ENCODE data around the gene NPC1. TPM values are rescaled to one million over a fixed set of nuclear protein-coding genes. Genes with fewer than 3 reads are reported as not detected.
A peak's percentile ranks its signal among the peaks of the same experiment; 100 is the strongest.

The NPC1 gene
- total RNA-seq, 4 donors from 2014 or later: 16.9 to 73.7 (median 43.6) TPM

DNA sequence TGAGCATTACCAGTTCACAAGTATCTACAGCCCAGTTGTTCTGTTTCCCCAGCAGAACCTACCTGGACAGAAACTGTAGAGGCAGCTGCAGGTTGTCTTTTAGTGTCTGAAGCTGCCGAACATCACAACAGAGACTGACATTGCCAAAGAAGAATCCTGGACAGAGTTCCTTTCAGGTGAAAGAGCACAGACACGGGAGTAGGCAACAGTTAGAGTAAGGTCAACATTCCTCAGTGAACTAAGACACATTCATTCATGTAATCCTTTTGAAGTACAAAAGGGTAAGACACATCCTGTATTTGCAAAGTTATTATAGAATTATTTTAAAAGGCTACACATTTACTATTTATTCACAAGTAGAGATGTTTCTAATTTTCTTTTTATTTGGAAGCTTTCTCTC lies 14.3 kb downstream of the NPC1 start:
- Histone ChIP-seq H3K27me3 (no peaks in the 10 kb centered on the region), H3K4me3 (no peak overlapping the region), H3K27ac (no peak overlapping the region), H3K4me1 (peaks cover 5 to 56% (median 15%) of the 10 kb centered on the region in 3 donors), H3K36me3 (peaks cover 0 to 81% (median 3%) of the 10 kb centered on the region in 3 donors), H3K9me3 (no peaks in the 10 kb centered on the region)
- intact Hi-C loops (cut with DNase I): no loop called here
- TF ChIP-seq, protein P1, sequence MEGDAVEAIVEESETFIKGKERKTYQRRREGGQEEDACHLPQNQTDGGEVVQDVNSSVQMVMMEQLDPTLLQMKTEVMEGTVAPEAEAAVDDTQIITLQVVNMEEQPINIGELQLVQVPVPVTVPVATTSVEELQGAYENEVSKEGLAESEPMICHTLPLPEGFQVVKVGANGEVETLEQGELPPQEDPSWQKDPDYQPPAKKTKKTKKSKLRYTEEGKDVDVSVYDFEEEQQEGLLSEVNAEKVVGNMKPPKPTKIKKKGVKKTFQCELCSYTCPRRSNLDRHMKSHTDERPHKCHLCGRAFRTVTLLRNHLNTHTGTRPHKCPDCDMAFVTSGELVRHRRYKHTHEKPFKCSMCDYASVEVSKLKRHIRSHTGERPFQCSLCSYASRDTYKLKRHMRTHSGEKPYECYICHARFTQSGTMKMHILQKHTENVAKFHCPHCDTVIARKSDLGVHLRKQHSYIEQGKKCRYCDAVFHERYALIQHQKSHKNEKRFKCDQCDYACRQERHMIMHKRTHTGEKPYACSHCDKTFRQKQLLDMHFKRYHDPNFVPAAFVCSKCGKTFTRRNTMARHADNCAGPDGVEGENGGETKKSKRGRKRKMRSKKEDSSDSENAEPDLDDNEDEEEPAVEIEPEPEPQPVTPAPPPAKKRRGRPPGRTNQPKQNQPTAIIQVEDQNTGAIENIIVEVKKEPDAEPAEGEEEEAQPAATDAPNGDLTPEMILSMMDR (IDR thresholded peaks at IDR 0.05): no peak
- no peak for TF ChIP-seq POLR2A (IDR thresholded peaks at IDR 0.05)
- DNase-seq: no peak
- 55 to 59% methylated on average over 2 of the region's 2 CpGs for WGBS, 2 donors

- Histone ChIP-seq H3K27me3 (no peaks in the 10 kb centered on the region), H3K4me1 (peaks cover 5 to 55% (median 15%) of the 10 kb centered on the region in 3 donors), H3K27ac (no peak overlapping the region), H3K4me3 (no peak overlapping the region), H3K36me3 (peaks cover 0 to 81% (median 3%) of the 10 kb centered on the region in 3 donors), H3K9me3 (no peaks in the 10 kb centered on the region)
- intact Hi-C loops (cut with DNase I): no loop called here
- no peak for DNase-seq
- TF ChIP-seq, protein P1 (IDR thresholded peaks at IDR 0.05): no peak
- TF ChIP-seq POLR2A (IDR thresholded peaks at IDR 0.05): no peak
- WGBS, 2 donors: 75 to 84% methylated on average over 3 of the region's 3 CpGs
These were observed 15.3 kb downstream of the NPC1 start for GRCh38 chr18:23570912-23571504.

DNA sequence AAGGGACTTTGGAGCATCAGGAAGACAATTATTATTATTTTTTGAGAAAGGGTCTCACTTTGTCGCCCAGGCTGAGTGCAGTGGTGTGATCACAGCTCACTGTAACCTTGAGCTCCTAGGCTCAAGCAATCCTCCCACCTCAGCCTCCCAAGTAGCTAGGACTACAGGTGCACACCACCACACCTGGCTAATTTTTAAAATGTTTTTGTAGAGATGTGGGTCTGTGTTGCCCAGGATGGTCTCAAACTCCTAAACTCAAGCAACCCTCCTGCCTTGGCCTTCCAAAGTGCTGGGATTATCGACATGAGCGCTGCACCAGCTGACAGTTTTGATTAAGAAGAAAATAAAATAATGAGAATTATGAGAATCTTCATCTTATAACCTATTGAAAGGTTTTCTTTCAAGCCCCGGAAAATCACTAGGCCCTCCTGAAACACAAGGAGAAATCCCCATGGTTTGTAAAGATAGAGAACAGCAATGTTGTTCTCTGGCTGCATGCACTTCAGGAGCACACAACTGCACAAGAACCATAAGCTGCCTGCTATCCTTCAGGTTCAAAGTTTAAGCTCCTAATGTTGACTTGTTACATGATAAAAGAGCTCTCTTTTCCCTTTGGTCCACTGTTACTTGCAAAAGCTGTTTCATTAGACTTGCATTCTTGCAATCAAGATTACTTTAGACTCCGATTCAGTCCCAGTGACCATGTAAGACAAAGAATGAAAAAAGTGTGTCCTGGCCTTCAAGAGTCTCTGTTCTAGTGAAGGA lies 16.8 kb downstream of the NPC1 start:
- peaks cover 5 to 40% (median 7%) of the 10 kb centered on the region in 3 donors for H3K4me1 ChIP-seq
- no peak overlapping the region for H3K4me3 ChIP-seq
- intact Hi-C loops (cut with DNase I): no loop called here
- peaks cover 0 to 84% (median 3%) of the 10 kb centered on the region in 3 donors for H3K36me3 ChIP-seq
- peak overlapping the region in 1 of 4 donors; percentile 30 for H3K27ac ChIP-seq
- WGBS, 2 donors: 92 to 94% methylated on average over 5 of the region's 5 CpGs
- H3K27me3 ChIP-seq: no peaks in the 10 kb centered on the region
- TF ChIP-seq, protein P1 (IDR thresholded peaks at IDR 0.05): no peak
- DNase-seq: no peak
- no peaks in the 10 kb centered on the region for H3K9me3 ChIP-seq

DNA sequence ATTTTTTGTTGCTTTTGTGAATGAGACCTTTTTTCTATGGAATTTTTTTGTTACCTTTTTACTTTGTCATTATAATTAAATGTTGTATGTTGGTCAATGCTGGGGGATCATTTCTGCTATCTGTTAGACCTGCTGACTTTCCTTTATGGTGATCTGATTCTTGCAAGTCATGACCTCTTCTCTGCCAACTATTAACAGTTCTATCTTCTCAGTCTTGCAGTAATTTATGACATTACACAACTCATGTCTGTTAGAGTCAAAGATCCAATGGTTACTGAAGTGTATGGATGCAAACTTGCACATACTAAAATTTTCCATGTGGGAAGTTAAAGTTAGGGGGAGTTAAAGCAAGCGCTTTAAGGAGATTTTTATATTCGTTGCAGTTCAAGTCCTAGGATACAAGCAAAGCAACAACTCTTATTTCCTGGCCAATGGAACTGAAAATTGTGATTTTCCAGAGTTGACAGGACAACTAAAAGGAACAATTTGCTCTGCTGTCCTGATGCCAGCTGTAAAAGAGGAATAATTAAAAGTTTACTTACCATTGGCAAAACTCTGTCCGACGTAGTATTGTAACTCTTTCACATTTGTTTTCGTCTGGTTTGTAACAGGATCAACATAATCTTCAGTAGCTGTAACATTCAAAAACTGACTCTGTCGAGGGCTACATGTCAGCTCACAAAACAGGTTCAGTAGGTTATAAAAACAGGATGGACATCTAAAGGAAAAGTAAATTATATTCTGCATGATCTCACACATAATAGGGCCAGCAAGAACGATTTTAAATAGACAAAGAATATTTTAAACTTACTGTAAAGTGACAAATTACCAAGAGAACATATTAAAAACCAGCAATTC lies 17.8 kb downstream of the NPC1 start:
- peaks cover 0 to 30% (median 0%) of the 10 kb centered on the region in 3 donors for H3K4me1 ChIP-seq
- H3K36me3 ChIP-seq: peaks cover 0 to 93% (median 3%) of the 10 kb centered on the region in 3 donors
- TF ChIP-seq POLR2A (IDR thresholded peaks at IDR 0.05): no peak
- TF ChIP-seq, protein P1 (IDR thresholded peaks at IDR 0.05): no peak
- H3K9me3 ChIP-seq: no peaks in the 10 kb centered on the region
- H3K27ac ChIP-seq: peak overlapping the region in 1 of 4 donors; percentile 30
- 55 to 74% methylated on average over 7 of the region's 7 CpGs for WGBS, 2 donors
- no peaks in the 10 kb centered on the region for H3K27me3 ChIP-seq
- H3K4me3 ChIP-seq: no peak overlapping the region
- intact Hi-C loops (cut with DNase I): no loop called here
- no peak for DNase-seq

Measured in esophagus squamous epithelium (tissue), 5 donors.